Duodenal mucosa (tissue), 2 donors: ENCODE results near the gene ZNHIT3.
"Not testable (repeated sequence)": the region's sequence is repeated elsewhere in the genome, so short reads cannot be mapped to it uniquely, and the experiment has no call there.

Experiments used
- H3K27ac ChIP-seq: one replicate; pipeline ENCODE4 v1.7.0; 2013; ENCODE audit warnings: low read depth, low read length
- H3K27me3 ChIP-seq, 2 donors: one replicate each; pipeline ENCODE4 v1.7.0; 2013; ENCODE audit warnings: low read length in 2 of 2, control low read depth in 1 of 2; ENCODE audit not compliant: insufficient read depth in 2 of 2, control insufficient read depth in 1 of 2
- H3K36me3 ChIP-seq, 2 donors: one replicate each; pipeline ENCODE4 v1.7.0; 2013; ENCODE audit warnings: low read length in 2 of 2, control low read depth in 1 of 2; ENCODE audit not compliant: insufficient read depth in 2 of 2, control insufficient read depth in 1 of 2
- H3K4me1 ChIP-seq, 2 donors: one replicate each; pipeline ENCODE4 v1.7.0; 2013; ENCODE audit warnings: low read length in 2 of 2, control low read depth in 1 of 2; ENCODE audit not compliant: insufficient read depth in 2 of 2, control insufficient read depth in 1 of 2
- H3K4me3 ChIP-seq, 2 donors: one replicate each; pipeline ENCODE4 v1.7.0; 2013; ENCODE audit warnings: low read length in 2 of 2, low read depth in 1 of 2
- H3K9ac ChIP-seq, 2 donors: one replicate each; pipeline ENCODE4 v1.7.0; 2013; ENCODE audit warnings: low read length in 2 of 2, low read depth in 1 of 2
- H3K9me3 ChIP-seq, 2 donors: one replicate each; pipeline ENCODE4 v1.7.0; 2013; ENCODE audit warnings: low read length in 2 of 2, control low read depth in 1 of 2; ENCODE audit not compliant: control insufficient read depth in 1 of 2

ZNHIT3 gene

GRCh38 chr17:36482611-36483504, 3.6 kb upstream of the ZNHIT3 start:
- H3K36me3 ChIP-seq, result no peaks in the 10 kb centered on the region
- H3K4me1 ChIP-seq, result peaks cover 6 to 18% of the 10 kb centered on the region in 2 donors
- peak overlapping the region; percentile 57 to 69 for H3K4me3 ChIP-seq
- H3K9me3 ChIP-seq, result no peaks in the 10 kb centered on the region
- H3K9ac ChIP-seq, result peak overlapping the region in 1 of 2 donors; percentile 57
- H3K27ac ChIP-seq, result no peak overlapping the region
- H3K27me3 ChIP-seq, result peaks cover 8 to 13% of the 10 kb centered on the region in 2 donors

GRCh38 chr17:36484021-36484420, 2.5 kb upstream of the ZNHIT3 start:
- H3K27me3 ChIP-seq, result peaks cover 8 to 13% of the 10 kb centered on the region in 2 donors
- H3K27ac ChIP-seq, H3K36me3 ChIP-seq, H3K9ac ChIP-seq, H3K4me3 ChIP-seq, H3K9me3 ChIP-seq: not testable (repeated sequence)
- peaks cover 10 to 18% of the 10 kb centered on the region in 2 donors for H3K4me1 ChIP-seq

GRCh38 chr17:36485027-36485426, 1.5 kb upstream of the ZNHIT3 start:
- Histone ChIP-seq H3K4me3 (no peak overlapping the region), H3K9me3 (no peaks in the 10 kb centered on the region), H3K9ac (no peak overlapping the region), H3K27ac (no peak overlapping the region), H3K4me1 (peaks cover 10 to 18% of the 10 kb centered on the region in 2 donors), H3K27me3 (peaks cover 8 to 13% of the 10 kb centered on the region in 2 donors), H3K36me3 (no peaks in the 10 kb centered on the region)

GRCh38 chr17:36485805-36486203, 677 bp upstream of the ZNHIT3 start:
- Histone ChIP-seq H3K4me1 (peaks cover 10 to 18% of the 10 kb centered on the region in 2 donors), H3K4me3 (peak overlapping the region; percentile 88 to 99), H3K9ac (peak overlapping the region; percentile 73 to 92), H3K27ac (no peak overlapping the region), H3K27me3 (peaks cover 8 to 13% of the 10 kb centered on the region in 2 donors), H3K9me3 (no peaks in the 10 kb centered on the region), H3K36me3 (peaks cover 0 to 3% of the 10 kb centered on the region in 2 donors)

- Histone ChIP-seq H3K4me1 (no peaks in the 10 kb centered on the region), H3K36me3 (peaks cover 41 to 64% of the 10 kb centered on the region in 2 donors), H3K9ac (no peak overlapping the region), H3K4me3 (no peak overlapping the region), H3K27me3 (no peaks in the 10 kb centered on the region), H3K9me3 (no peaks in the 10 kb centered on the region), H3K27ac (no peak overlapping the region)
These were observed 7.5 kb downstream of the ZNHIT3 start for GRCh38 chr17:36493956-36494355.

- no peak overlapping the region for H3K9ac ChIP-seq
- no peaks in the 10 kb centered on the region for H3K9me3 ChIP-seq
- H3K36me3 ChIP-seq, result peaks cover 42 to 68% of the 10 kb centered on the region in 2 donors
- no peaks in the 10 kb centered on the region for H3K27me3 ChIP-seq
- H3K27ac ChIP-seq, result no peak overlapping the region
- no peak overlapping the region for H3K4me3 ChIP-seq
- H3K4me1 ChIP-seq, result no peaks in the 10 kb centered on the region
These were observed 8.2 kb downstream of the ZNHIT3 start for GRCh38 chr17:36494674-36495073.

- no peaks in the 10 kb centered on the region for H3K9me3 ChIP-seq
- H3K27ac ChIP-seq, result no peak overlapping the region
- H3K27me3 ChIP-seq, result no peaks in the 10 kb centered on the region
- no peak overlapping the region for H3K4me3 ChIP-seq
- peaks cover 41 to 68% of the 10 kb centered on the region in 2 donors for H3K36me3 ChIP-seq
- no peak overlapping the region for H3K9ac ChIP-seq
- H3K4me1 ChIP-seq, result no peaks in the 10 kb centered on the region
These were observed 8.6 kb downstream of the ZNHIT3 start for GRCh38 chr17:36495076-36495578.

- no peaks in the 10 kb centered on the region for H3K4me1 ChIP-seq
- H3K27me3 ChIP-seq, result no peaks in the 10 kb centered on the region
- H3K27ac ChIP-seq, result no peak overlapping the region
- peaks cover 42 to 75% of the 10 kb centered on the region in 2 donors for H3K36me3 ChIP-seq
- H3K9ac ChIP-seq, result no peak overlapping the region
- H3K9me3 ChIP-seq, result no peaks in the 10 kb centered on the region
- H3K4me3 ChIP-seq, result no peak overlapping the region
These were observed 9.7 kb downstream of the ZNHIT3 start for GRCh38 chr17:36496018-36496789.

- Histone ChIP-seq H3K9ac (no peak overlapping the region), H3K36me3 (peaks cover 35 to 75% of the 10 kb centered on the region in 2 donors), H3K9me3 (no peaks in the 10 kb centered on the region), H3K4me1 (no peaks in the 10 kb centered on the region), H3K27me3 (no peaks in the 10 kb centered on the region), H3K4me3 (no peak overlapping the region), H3K27ac (no peak overlapping the region)
These were observed 11.7 kb downstream of the ZNHIT3 start for GRCh38 chr17:36498155-36498554.
